ENCODE measurements around the gene S100PBP. TPM values are rescaled to one million over a fixed set of nuclear protein-coding genes. Genes with fewer than 3 reads are reported as not detected.

Gene S100PBP
- total and polyA plus RNA-seq, 2 of the 13 experiments (the other 11 are each of a cell fraction or from before 2014, with no cell fraction given), result 20.4 to 26.1 TPM

DNA sequence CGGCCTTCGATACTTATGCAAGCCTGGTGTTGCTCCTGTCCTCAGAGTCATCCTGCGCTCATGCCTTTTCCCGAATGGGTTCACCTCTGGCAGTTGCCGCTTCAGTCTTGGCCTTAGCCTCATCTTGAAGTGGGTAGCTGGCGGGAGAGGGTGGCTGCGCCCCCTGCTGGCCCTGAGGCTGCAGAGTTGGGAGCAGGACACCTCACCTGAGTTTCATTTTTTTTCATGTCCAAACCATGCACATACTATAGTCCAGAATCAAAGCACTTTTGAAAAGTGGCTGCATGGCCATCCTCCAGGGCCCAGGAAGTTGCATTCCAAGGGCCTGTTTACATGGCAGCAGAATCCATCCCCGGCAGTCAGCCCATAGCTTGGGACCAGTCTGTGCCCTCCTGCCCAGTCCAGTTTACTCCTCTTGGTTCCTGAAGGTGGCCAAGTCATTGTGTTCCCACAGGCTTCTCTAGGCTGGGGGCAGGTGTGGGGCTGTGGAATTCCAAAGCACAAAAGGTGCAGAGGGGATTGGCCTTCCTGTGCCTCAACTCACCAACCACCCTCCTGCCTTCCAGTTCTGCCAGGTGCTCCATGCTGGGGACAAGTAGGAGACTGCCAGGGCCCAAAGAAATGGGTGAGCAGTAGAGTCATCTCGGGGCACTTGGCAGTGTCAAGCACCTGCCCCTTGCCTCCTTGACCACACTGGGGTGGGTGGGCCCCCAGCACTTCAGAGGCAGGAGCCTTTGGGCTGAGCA, 44.3 kb upstream of the S100PBP start:
- in situ Hi-C loops (cut with HindIII; ENCODE audit: extremely low pct_ligation_motif_present, low pct_unique_long_range_greater_than_20kb), result no loop called here
- Histone ChIP-seq H3K4me3 (replicated peaks in 1 of 3; ENCODE audit: insufficient read depth in 1 of 3, low read depth in 2 of 3, low read length in 3 of 3) (no peak overlapping the region), H3K27me3 (ENCODE audit: control insufficient read depth in 1 of 2, insufficient read depth in 2 of 2, low read length in 2 of 2) (no peaks in the 10 kb centered on the region), H3K4me1 (ENCODE audit: insufficient read depth, low read length) (no peaks in the 10 kb centered on the region), H3K9ac (ENCODE audit: insufficient read depth, low read depth, low read length) (no peak overlapping the region), H3K4me2 (ENCODE audit: low read depth, low read length) (no peak overlapping the region), H4K20me1 (ENCODE audit: insufficient read depth, low read length) (no peaks in the 10 kb centered on the region), H2AFZ (ENCODE audit: low read length) (no peak overlapping the region), H3K36me3 (replicated peaks in 1 of 2; ENCODE audit: control insufficient read depth in 1 of 2, insufficient read depth in 2 of 2, low read length in 2 of 2) (peaks cover 13 to 36% of the 10 kb centered on the region in 2 experiments), H3K9me3 (ENCODE audit: low read length) (no peaks in the 10 kb centered on the region), H3K79me2 (ENCODE audit: insufficient read depth, low read length) (no peaks in the 10 kb centered on the region), H3K27ac (ENCODE audit: extremely low read length, insufficient read depth, low read length) (no peak overlapping the region)
- intact Hi-C loops (cut with micrococcal nuclease; ENCODE audit: unreplicated experiment), result loop anchor here (1.0 to 2.0 kb wide), 2 partner anchors 30 to 61 kb away; no protein-coding TSS in a partner anchor
- BruUV-seq (replicated peaks), result TSS peak; percentile 50
- peak; percentile 80 for FAIRE-seq
- ChIA-PET POLR2A (interaction anchor here (0.6 to 4.9 kb wide), 9 partner anchors 9 to 253 kb away, joined by 3 to 51 read pairs (median 5); partner anchors contain the start of gene RBBP4), CTCF (ENCODE audit: low intra/inter-chr PET ratio, low total read pairs) (interaction anchor here (1.8 to 4.4 kb wide), 2 partner anchors 32 to 61 kb away, joined by 13 to 88 read pairs; a partner anchor contains a TSS)
- DNase-seq (ENCODE audit: low spot score), result peak; percentile 53
- peak; percentile 79 for ATAC-seq
- WGBS (ENCODE audit: low lambda C conversion rate), result 36% methylated on average over 8 of the region's 9 CpGs
- TF ChIP-seq NR2F1 (CRISPR knock-in tag; IDR thresholded peaks at IDR 0.05), result no peak
- TF ChIP-seq ZNF589 (CRISPR knock-in tag; conservative IDR thresholded peaks at IDR 0.05), result no peak
- no peak for TF ChIP-seq MAZ (IDR thresholded peaks at IDR 0.05; ENCODE audit: borderline replicate concordance, low read depth, low read length)
- TF ChIP-seq MAZ (CRISPR knock-in tag; IDR thresholded peaks at IDR 0.05; ENCODE audit: low read depth), result peak; percentile 60; the same call in 1 of the 2 replicates
- TF ChIP-seq ZBTB38 (CRISPR knock-in tag; IDR thresholded peaks at IDR 0.05), result peak; percentile 44; the same call in 1 of the 2 replicates
- no peak for TF ChIP-seq ZNF652 (CRISPR knock-in tag; IDR thresholded peaks at IDR 0.05; ENCODE audit: borderline replicate concordance, low read depth)
- TF ChIP-seq SRSF4 (IDR thresholded peaks at IDR 0.05; ENCODE audit: low read depth, low read length, poor library complexity, severe bottlenecking), result no peak
- TF ChIP-seq SAFB2 (CRISPR knock-in tag; IDR thresholded peaks at IDR 0.05; ENCODE audit: borderline replicate concordance, low read depth), result no peak
- TF ChIP-seq GMEB2 (CRISPR knock-in tag; IDR thresholded peaks at IDR 0.05; ENCODE audit: low read depth), result no peak
- TF ChIP-seq FOXA1 (IDR thresholded peaks at IDR 0.05), result no peak
- no peak for TF ChIP-seq FOXA1 (CRISPR knock-in tag; IDR thresholded peaks at IDR 0.05)
- TF ChIP-seq ZNF460 (CRISPR knock-in tag; IDR thresholded peaks at IDR 0.05; ENCODE audit: borderline replicate concordance), result no peak
- TF ChIP-seq RXRB (CRISPR knock-in tag; IDR thresholded peaks at IDR 0.05; ENCODE audit: borderline replicate concordance), result peak; percentile 14; the same call in 1 of the 2 replicates
- TF ChIP-seq, protein P1, sequence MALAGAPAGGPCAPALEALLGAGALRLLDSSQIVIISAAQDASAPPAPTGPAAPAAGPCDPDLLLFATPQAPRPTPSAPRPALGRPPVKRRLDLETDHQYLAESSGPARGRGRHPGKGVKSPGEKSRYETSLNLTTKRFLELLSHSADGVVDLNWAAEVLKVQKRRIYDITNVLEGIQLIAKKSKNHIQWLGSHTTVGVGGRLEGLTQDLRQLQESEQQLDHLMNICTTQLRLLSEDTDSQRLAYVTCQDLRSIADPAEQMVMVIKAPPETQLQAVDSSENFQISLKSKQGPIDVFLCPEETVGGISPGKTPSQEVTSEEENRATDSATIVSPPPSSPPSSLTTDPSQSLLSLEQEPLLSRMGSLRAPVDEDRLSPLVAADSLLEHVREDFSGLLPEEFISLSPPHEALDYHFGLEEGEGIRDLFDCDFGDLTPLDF (CRISPR knock-in tag; IDR thresholded peaks at IDR 0.05), result no peak
- peak; percentile 65 for TF ChIP-seq PHF5A (CRISPR knock-in tag; IDR thresholded peaks at IDR 0.05; ENCODE audit: low read depth, unreplicated experiment)
- TF ChIP-seq ELK4 (CRISPR knock-in tag; IDR thresholded peaks at IDR 0.05; ENCODE audit: borderline replicate concordance), result no peak
- no peak for TF ChIP-seq ZBTB34 (CRISPR knock-in tag; IDR thresholded peaks at IDR 0.05)
- TF ChIP-seq ZNF230 (CRISPR knock-in tag; IDR thresholded peaks at IDR 0.05), result no peak
- 0 out of 2 replicates have a peak, but pooled peaks have one; percentile 35 for TF ChIP-seq RFXAP (CRISPR knock-in tag; IDR thresholded peaks at IDR 0.05; ENCODE audit: borderline replicate concordance)
